ENCODE measurements around the gene IGFBP5. TPM values are rescaled to one million over a fixed set of nuclear protein-coding genes. Genes with fewer than 3 reads are reported as not detected.

IGFBP5 gene
- total RNA-seq, 4 donors from 2014 or later = 313 to 1,402 (median 682) TPM

DNA sequence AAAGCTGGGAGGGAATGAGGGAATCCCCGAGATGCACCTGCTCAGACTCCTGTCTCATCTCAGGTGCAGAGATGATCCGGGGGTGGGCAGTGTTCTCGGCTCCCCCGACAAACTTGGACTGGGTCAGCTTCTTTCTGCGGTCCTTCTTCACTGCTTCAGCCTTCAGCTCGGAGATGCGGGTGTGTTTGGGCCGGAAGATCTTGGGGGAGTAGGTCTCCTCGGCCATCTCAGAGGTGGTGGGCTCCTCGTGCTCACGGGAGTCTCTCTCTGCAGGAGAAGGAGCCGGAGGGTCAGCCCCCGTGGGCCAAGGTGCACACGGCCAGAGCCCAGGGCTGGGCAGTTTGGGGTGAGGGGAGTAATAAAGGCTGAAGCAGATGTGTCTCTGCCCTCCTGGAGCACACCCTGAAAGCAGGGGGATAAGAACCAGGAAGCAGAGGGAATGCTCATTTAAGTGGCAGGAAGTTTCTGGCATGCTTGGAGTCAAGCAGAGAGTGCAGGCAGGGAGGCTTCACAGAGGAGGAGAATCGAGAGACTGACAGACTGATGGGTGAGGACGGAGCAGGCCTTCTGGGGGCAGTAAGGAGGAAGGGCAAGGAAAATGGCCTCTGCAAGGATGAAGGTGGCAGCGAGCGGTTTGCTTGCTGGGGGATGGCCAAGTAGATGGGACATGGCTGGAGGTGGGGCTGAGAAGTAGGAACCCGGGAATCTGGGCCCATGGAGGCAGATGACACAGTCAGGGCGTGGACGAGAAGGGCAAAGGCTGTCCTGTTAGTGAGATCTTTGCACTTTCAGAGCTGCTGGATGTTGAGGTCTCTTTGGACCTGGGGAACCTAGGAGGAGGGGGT lies 16.3 kb downstream of the IGFBP5 start:
- no peaks in the 10 kb centered on the region for H3K9me3 ChIP-seq
- no peak overlapping the region for H3K4me3 ChIP-seq
- no peak for ATAC-seq
- no peaks in the 10 kb centered on the region for H3K27me3 ChIP-seq
- peaks cover 0 to 73% of the 10 kb centered on the region in 2 donors for H3K36me3 ChIP-seq
- WGBS, 2 donors (ENCODE audit: low coverage in 1 of 2) = 55 to 63% methylated on average over 10 to 11 of the region's 21 CpGs
- H3K27ac ChIP-seq = peak overlapping the region; percentile 49 to 93 (median 82)
- TF ChIP-seq POLR2AphosphoS5 (IDR thresholded peaks at IDR 0.05) (no peak), POLR2A (IDR thresholded peaks at IDR 0.05) (no peak), EP300 (IDR thresholded peaks at IDR 0.05) (no peak)
- TF ChIP-seq, protein P1, sequence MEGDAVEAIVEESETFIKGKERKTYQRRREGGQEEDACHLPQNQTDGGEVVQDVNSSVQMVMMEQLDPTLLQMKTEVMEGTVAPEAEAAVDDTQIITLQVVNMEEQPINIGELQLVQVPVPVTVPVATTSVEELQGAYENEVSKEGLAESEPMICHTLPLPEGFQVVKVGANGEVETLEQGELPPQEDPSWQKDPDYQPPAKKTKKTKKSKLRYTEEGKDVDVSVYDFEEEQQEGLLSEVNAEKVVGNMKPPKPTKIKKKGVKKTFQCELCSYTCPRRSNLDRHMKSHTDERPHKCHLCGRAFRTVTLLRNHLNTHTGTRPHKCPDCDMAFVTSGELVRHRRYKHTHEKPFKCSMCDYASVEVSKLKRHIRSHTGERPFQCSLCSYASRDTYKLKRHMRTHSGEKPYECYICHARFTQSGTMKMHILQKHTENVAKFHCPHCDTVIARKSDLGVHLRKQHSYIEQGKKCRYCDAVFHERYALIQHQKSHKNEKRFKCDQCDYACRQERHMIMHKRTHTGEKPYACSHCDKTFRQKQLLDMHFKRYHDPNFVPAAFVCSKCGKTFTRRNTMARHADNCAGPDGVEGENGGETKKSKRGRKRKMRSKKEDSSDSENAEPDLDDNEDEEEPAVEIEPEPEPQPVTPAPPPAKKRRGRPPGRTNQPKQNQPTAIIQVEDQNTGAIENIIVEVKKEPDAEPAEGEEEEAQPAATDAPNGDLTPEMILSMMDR (IDR thresholded peaks at IDR 0.05) = no peak
- peaks cover 7 to 52% (median 22%) of the 10 kb centered on the region in 3 donors for H3K4me1 ChIP-seq

DNA sequence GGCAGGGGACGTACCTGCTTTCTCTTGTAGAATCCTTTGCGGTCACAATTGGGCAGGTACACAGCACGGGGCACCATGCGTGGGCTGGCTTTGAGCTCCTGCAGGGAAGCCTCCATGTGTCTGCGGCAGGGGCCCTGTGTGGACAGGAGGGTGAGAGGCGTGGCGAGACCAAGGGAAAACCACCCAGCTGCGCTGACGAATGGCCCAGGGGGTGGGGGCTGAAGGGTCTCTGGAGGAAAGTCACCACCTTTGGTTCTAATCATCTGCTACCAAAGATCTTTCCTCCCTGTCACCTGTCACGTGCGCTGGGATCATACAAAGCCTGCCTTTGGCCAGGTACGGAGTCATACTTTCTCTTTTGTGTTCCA lies 17.3 kb downstream of the IGFBP5 start:
- 78 to 94% methylated on average over 1 to 3 of the region's 12 CpGs for WGBS, 2 donors (ENCODE audit: low coverage in 1 of 2)
- Histone ChIP-seq H3K27ac (peak overlapping the region in 3 of 4 donors; percentile 8 to 93 (median 78)), H3K36me3 (peaks cover 0 to 83% of the 10 kb centered on the region in 2 donors)

DNA sequence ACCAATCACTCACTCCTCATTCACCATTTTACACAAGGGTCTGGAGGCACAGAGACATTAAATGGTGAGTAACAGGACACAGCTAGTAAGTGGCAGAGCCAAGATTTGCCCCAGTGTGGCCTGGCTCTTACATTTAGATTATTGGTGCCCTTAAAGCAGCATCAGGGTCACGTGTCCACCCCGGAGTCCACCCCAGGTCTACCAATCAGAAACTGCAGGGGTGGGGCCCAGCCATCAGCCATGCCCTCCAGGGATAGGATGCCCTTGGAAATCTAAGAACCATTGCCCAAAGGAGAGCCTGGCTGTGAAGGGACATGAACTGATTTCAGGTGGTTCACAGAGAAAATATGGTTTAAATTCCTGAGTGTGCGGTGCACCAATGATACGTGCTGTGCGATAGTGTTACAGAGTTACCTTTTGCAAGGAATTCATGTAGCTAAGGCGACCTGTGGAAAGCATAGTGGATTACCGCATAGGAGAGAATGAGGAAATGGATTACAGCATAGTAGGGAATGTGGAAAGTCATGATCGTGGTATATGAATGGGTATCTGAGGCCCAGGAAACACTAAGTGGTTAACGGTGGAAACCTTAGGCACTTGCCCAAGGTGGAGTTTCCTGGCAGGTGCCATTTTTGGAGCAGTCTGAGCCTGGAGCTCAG lies 17.8 kb downstream of the IGFBP5 start:
- peaks cover 0 to 84% of the 10 kb centered on the region in 2 donors for H3K36me3 ChIP-seq
- H3K9me3 ChIP-seq = no peaks in the 10 kb centered on the region
- WGBS, 2 donors (ENCODE audit: low coverage in 1 of 2) = 90 to 91% methylated on average over 7 to 9 of the region's 9 CpGs
- peak overlapping the region in 3 of 4 donors; percentile 46 to 93 (median 78) for H3K27ac ChIP-seq
- no peak overlapping the region for H3K4me3 ChIP-seq
- no peaks in the 10 kb centered on the region for H3K27me3 ChIP-seq
- TF ChIP-seq, protein P1 (IDR thresholded peaks at IDR 0.05) = no peak
- TF ChIP-seq POLR2AphosphoS5 (IDR thresholded peaks at IDR 0.05) (no peak), EP300 (IDR thresholded peaks at IDR 0.05) (no peak), POLR2A (IDR thresholded peaks at IDR 0.05) (no peak)
- H3K4me1 ChIP-seq = peaks cover 2 to 37% (median 11%) of the 10 kb centered on the region in 3 donors
- no peak for ATAC-seq

More for the DNA sequence above, 17.3 kb downstream of the IGFBP5 start:
- no peaks in the 10 kb centered on the region for H3K9me3 ChIP-seq
- H3K27me3 ChIP-seq = no peaks in the 10 kb centered on the region
- H3K4me1 ChIP-seq = peaks cover 2 to 42% (median 16%) of the 10 kb centered on the region in 3 donors
- TF ChIP-seq POLR2A (IDR thresholded peaks at IDR 0.05) (no peak), EP300 (IDR thresholded peaks at IDR 0.05) (no peak), POLR2AphosphoS5 (IDR thresholded peaks at IDR 0.05) (no peak)
- TF ChIP-seq, protein P1 (IDR thresholded peaks at IDR 0.05) = no peak
- H3K4me3 ChIP-seq = no peak overlapping the region
- no peak for ATAC-seq

DNA sequence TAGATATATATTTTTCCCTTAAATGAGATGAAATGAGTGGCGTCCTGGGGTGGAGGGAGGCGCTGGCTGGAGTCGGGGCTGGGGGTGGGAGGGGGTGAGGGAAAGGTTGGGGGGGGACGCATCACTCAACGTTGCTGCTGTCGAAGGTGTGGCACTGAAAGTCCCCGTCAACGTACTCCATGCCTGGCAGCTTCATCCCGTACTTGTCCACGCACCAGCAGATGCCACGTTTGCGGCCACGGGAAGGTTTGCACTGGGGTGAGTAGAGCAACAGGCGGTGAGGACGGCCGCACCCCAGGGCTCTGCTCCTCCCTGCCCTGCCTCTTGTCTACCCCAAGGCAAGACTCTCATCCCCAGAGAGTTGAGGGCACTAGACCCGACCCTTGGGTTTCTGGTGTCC lies 18.7 kb downstream of the IGFBP5 start:
- peaks cover 0 to 79% of the 10 kb centered on the region in 2 donors for H3K36me3 ChIP-seq
- WGBS, 2 donors (ENCODE audit: low coverage in 1 of 2) = 57 to 100% methylated on average over 1 to 7 of the region's 17 CpGs
- H3K9me3 ChIP-seq = no peaks in the 10 kb centered on the region
- no peak for ATAC-seq
- H3K27ac ChIP-seq = peak overlapping the region in 2 of 4 donors; percentile 28 to 93
- TF ChIP-seq, protein P1 (IDR thresholded peaks at IDR 0.05) = no peak
- TF ChIP-seq POLR2A (IDR thresholded peaks at IDR 0.05) (no peak), EP300 (IDR thresholded peaks at IDR 0.05) (no peak), POLR2AphosphoS5 (IDR thresholded peaks at IDR 0.05) (no peak)
- H3K4me3 ChIP-seq = no peak overlapping the region
- H3K27me3 ChIP-seq = no peaks in the 10 kb centered on the region
- peaks cover 2 to 28% (median 8%) of the 10 kb centered on the region in 3 donors for H3K4me1 ChIP-seq

Measured in gastroesophageal sphincter (tissue), 4 donors.